Brain microvascular endothelial cell (primary cell): ENCODE measurements around the gene ZBTB5.
"Not testable (repeated sequence)": the region's sequence is repeated elsewhere in the genome, so short reads cannot be mapped to it uniquely, and the experiment has no call there.

ENCODE experiments used
- DNase-seq: peaks from one replicate; pipeline ENCODE4 v3.0.0-alpha.2; 2020
- H3K27ac ChIP-seq: fragments of 250-450 bp; sonication (Bioruptor Pico); 2 replicates; pipeline ENCODE4 v1.5.1; 2020; ENCODE audit warnings: mild to moderate bottlenecking, moderate library complexity
- H3K27me3 ChIP-seq: fragments of 250-450 bp; sonication (Bioruptor Pico); replicated peaks from 2 replicates; pipeline ENCODE4 v1.5.1; 2020; ENCODE audit warnings: mild to moderate bottlenecking
- H3K36me3 ChIP-seq: fragments of 250-450 bp; sonication (Bioruptor Pico); replicated peaks from 2 replicates; pipeline ENCODE4 v1.5.1; 2020; ENCODE audit warnings: mild to moderate bottlenecking
- H3K4me3 ChIP-seq: 2 replicates; pipeline ENCODE4 v1.5.1; 2011; ENCODE audit warnings: low read depth, mild to moderate bottlenecking, control low read depth, low read length, moderate library complexity
- CTCF ChIP-seq: IDR thresholded peaks from 2 replicates; pipeline ENCODE4 v1.5.1; 2011; ENCODE audit warnings: low read depth, mild to moderate bottlenecking, moderate library complexity, low read length, control low read depth, inconsistent platforms; ENCODE audit errors: missing control alignments
- in situ Hi-C: cut with HindIII; loops from 2 replicates; pipeline ENCODE4 v1.10.0; 2017; ENCODE audit warnings: low sequenced_read_pairs, low pct_ligation_motif_present

ZBTB5 gene

GRCh38 chr9:37426846-37427245, 38.4 kb downstream of the ZBTB5 start:
- Histone ChIP-seq H3K27me3 (no peaks in the 10 kb centered on the region), H3K27ac (no peak overlapping the region), H3K4me3 (no peak overlapping the region), H3K36me3 (peaks cover 40% of the 10 kb centered on the region)
- in situ Hi-C loops, result no loop called here
- TF ChIP-seq CTCF, result no peak
- DNase-seq, result no peak

- DNase-seq, in situ Hi-C loops, H3K4me3 ChIP-seq, H3K27ac ChIP-seq, H3K27me3 ChIP-seq: not testable (repeated sequence)
- H3K36me3 ChIP-seq, result peaks cover 39% of the 10 kb centered on the region
Measured at GRCh38 chr9:37426431-37426830, 38.8 kb downstream of the ZBTB5 start.

- no peak overlapping the region for H3K27ac ChIP-seq
Measured at GRCh38 chr9:37425298-37425752, 39.9 kb downstream of the ZBTB5 start.

GRCh38 chr9:37424686-37425297, 40.5 kb downstream of the ZBTB5 start:
- in situ Hi-C loops, result no loop called here
- H3K4me3 ChIP-seq, result no peak overlapping the region
- no peak for TF ChIP-seq CTCF
- no peaks in the 10 kb centered on the region for H3K27me3 ChIP-seq
- H3K36me3 ChIP-seq, result peaks cover 34% of the 10 kb centered on the region
- DNase-seq, result no peak
- H3K27ac ChIP-seq, result no peak overlapping the region

More at GRCh38 chr9:37425298-37425752, 39.9 kb downstream of the ZBTB5 start:
- TF ChIP-seq CTCF, result no peak
- peaks cover 34% of the 10 kb centered on the region for H3K36me3 ChIP-seq
- in situ Hi-C loops, result no loop called here
- H3K4me3 ChIP-seq, result no peak overlapping the region
- H3K27me3 ChIP-seq, result no peaks in the 10 kb centered on the region
- peak; percentile 6 for DNase-seq

- Histone ChIP-seq H3K27me3 (no peaks in the 10 kb centered on the region), H3K4me3 (no peak overlapping the region), H3K36me3 (peaks cover 34% of the 10 kb centered on the region), H3K27ac (no peak overlapping the region)
- TF ChIP-seq CTCF, result no peak
- no peak for DNase-seq
- in situ Hi-C loops, result no loop called here
Measured at GRCh38 chr9:37424204-37424685, 41.0 kb downstream of the ZBTB5 start.

GRCh38 chr9:37423508-37423907, 41.7 kb downstream of the ZBTB5 start:
- DNase-seq, result no peak
- Histone ChIP-seq H3K27ac (no peak overlapping the region), H3K4me3 (peak overlapping the region; percentile 83), H3K36me3 (peaks cover 29% of the 10 kb centered on the region), H3K27me3 (no peaks in the 10 kb centered on the region)
- no peak for TF ChIP-seq CTCF
- in situ Hi-C loops, result no loop called here
